CD14-positive monocyte (primary cell): ENCODE results near the gene TEAD4. TPM values are rescaled to one million over a fixed set of nuclear protein-coding genes. Genes with fewer than 3 reads are reported as not detected.

Source experiments
- DNase-seq, 3 donors: peaks; one replicate each; pipeline ENCODE4 v3.0.0-alpha.2; 2011 to 2022
- H2AFZ ChIP-seq: 2 replicates; pipeline ENCODE4 v1.6.0; 2012; ENCODE audit warnings: mild to moderate bottlenecking, low read depth, low read length, inconsistent platforms; ENCODE audit not compliant: insufficient read depth, poor library complexity, severe bottlenecking
- H3K27ac ChIP-seq, 2 donors: 1 replicate in 1 of 2; 2 replicates in 1 of 2; pipeline ENCODE4 v1.5.1; 2012 to 2013; ENCODE audit warnings: low read length in 2 of 2, control low read depth in 1 of 2, inconsistent platforms in 1 of 2, low read depth in 1 of 2, mild to moderate bottlenecking in 1 of 2
- H3K27me3 ChIP-seq, 2 donors: one replicate each; pipeline versions ENCODE4 v1.6.0 to v1.6.1; 2011 to 2013; ENCODE audit warnings: low read length in 2 of 2; ENCODE audit not compliant: control insufficient read depth in 2 of 2, insufficient read depth in 2 of 2
- H3K36me3 ChIP-seq, 2 donors: replicated peaks in 1 of 2; 1 replicate in 1 of 2; 2 replicates in 1 of 2; pipeline versions ENCODE4 v1.5.1 to v1.6.1; 2012 to 2013; ENCODE audit warnings: low read length in 2 of 2, control low read depth in 1 of 2, inconsistent platforms in 1 of 2, mild to moderate bottlenecking in 1 of 2; ENCODE audit not compliant: insufficient read depth in 2 of 2, control insufficient read depth in 1 of 2
- H3K4me1 ChIP-seq, 2 donors: 1 replicate in 1 of 2; 2 replicates in 1 of 2; pipeline versions ENCODE4 v1.5.1 to v1.6.1; 2012 to 2013; ENCODE audit warnings: low read length in 2 of 2, control low read depth in 1 of 2, inconsistent platforms in 1 of 2, mild to moderate bottlenecking in 1 of 2, moderate library complexity in 1 of 2; ENCODE audit not compliant: insufficient read depth in 2 of 2, control insufficient read depth in 1 of 2
- H3K4me2 ChIP-seq: replicated peaks from 2 replicates; pipeline ENCODE3; 2012; ENCODE audit warnings: low read length, moderate library complexity, mild to moderate bottlenecking; ENCODE audit not compliant: poor library complexity, severe bottlenecking; ENCODE audit errors: extremely low read depth
- H3K4me3 ChIP-seq, 3 experiments: fragments of 200-600 bp in 1 of 3; sonication (generic) in 1 of 3; replicated peaks in 1 of 3; 1 replicate in 2 of 3; 2 replicates in 1 of 3; pipeline ENCODE4 v1.5.1; 2011 to 2013; ENCODE audit warnings: low read length in 3 of 3, mild to moderate bottlenecking in 3 of 3, control low read depth in 2 of 3, low read depth in 2 of 3, inconsistent platforms in 1 of 3, moderate library complexity in 1 of 3
- H3K79me2 ChIP-seq: 2 replicates; pipeline ENCODE4 v1.6.0; 2012; ENCODE audit warnings: mild to moderate bottlenecking, control low read depth, inconsistent platforms, low read length, moderate library complexity; ENCODE audit not compliant: insufficient read depth
- H3K9ac ChIP-seq: 2 replicates; pipeline ENCODE4 v1.6.0; 2017; ENCODE audit warnings: low read length, mild to moderate bottlenecking; ENCODE audit not compliant: insufficient read depth, poor library complexity, severe bottlenecking
- H3K9me3 ChIP-seq, 2 donors: replicated peaks in 1 of 2; 1 replicate in 1 of 2; 2 replicates in 1 of 2; pipeline versions ENCODE4 v1.5.1 to v1.6.1; 2012 to 2013; ENCODE audit warnings: low read length in 2 of 2, control low read depth in 1 of 2; ENCODE audit not compliant: control insufficient read depth in 1 of 2, insufficient read depth in 1 of 2
- H4K20me1 ChIP-seq: 2 replicates; pipeline ENCODE4 v1.6.0; 2012; ENCODE audit warnings: mild to moderate bottlenecking, low read length, control low read depth, moderate library complexity; ENCODE audit not compliant: insufficient read depth
- H3K27ac Mint-ChIP-seq, 7 donors: one replicate each; pipeline ENCODE4 v1.8.0; 2020; ENCODE audit warnings: mild to moderate bottlenecking in 7 of 7, mixed read lengths in 7 of 7, moderate library complexity in 6 of 7, inconsistent platforms in 2 of 7
- H3K27me3 Mint-ChIP-seq, 3 donors: one replicate each; pipeline ENCODE4 v1.8.0; 2021 to 2022; ENCODE audit warnings: low read depth in 3 of 3, mild to moderate bottlenecking in 3 of 3, mixed read lengths in 3 of 3, moderate library complexity in 3 of 3, inconsistent platforms in 1 of 3
- H3K36me3 Mint-ChIP-seq, 2 donors: one replicate each; pipeline ENCODE4 v1.8.0; 2020; ENCODE audit warnings: mixed read lengths in 2 of 2, inconsistent platforms in 1 of 2, mild to moderate bottlenecking in 1 of 2
- H3K4me1 Mint-ChIP-seq: one replicate; pipeline ENCODE4 v1.8.0; 2020; ENCODE audit warnings: mild to moderate bottlenecking, mixed read lengths
- H3K4me3 Mint-ChIP-seq, 2 donors: one replicate each; pipeline ENCODE4 v1.8.0; 2020; ENCODE audit warnings: mild to moderate bottlenecking in 2 of 2, mixed read lengths in 2 of 2, moderate library complexity in 1 of 2
- H3K9me3 Mint-ChIP-seq, 7 donors: one replicate each; pipeline ENCODE4 v1.8.0; 2020 to 2022; ENCODE audit warnings: mixed read lengths in 7 of 7, mild to moderate bottlenecking in 6 of 7, moderate library complexity in 6 of 7, inconsistent platforms in 2 of 7
- CTCF ChIP-seq: fragments of 200-600 bp; IDR thresholded peaks from one replicate; pipeline ENCODE4 v1.8.0; 2022; ENCODE audit warnings: antibody characterized with exemption, mild to moderate bottlenecking
- WGBS: methylation state at CpG from one replicate; pipeline ENCODE4 v1.1.5; 2013; ENCODE audit warnings: missing lambda C conversion rate; ENCODE audit not compliant: insufficient coverage; 5-methylcytosine and 5-hydroxymethylcytosine counted together
- intact Hi-C, 2 donors: fragments of 100-400 bp; cut with micrococcal nuclease; formaldehyde crosslinking; loops; one replicate each; pipeline versions ENCODE4 v1.15.0 to v1.15.1; 2023
- polyA plus RNA-seq, 3 donors: library from polyadenylated mRNA; depleted of rRNA in 1 of 3; unstranded in 2 of 3; stranded (reverse) in 1 of 3; fragments of 300-500 nt in 2 of 3; fragments of >200 nt in 1 of 3; fragmentation: Illumina TruSeq in 2 of 3; gene quantifications; 1 replicate in 2 of 3; 2 replicates in 1 of 3; pipeline ENCODE4 v1.2.3, GENCODE V29; 2012 to 2021

Gene TEAD4
- polyA plus RNA-seq, 3 donors = not detected

GRCh38 chr12:2984698-2985097, 25.5 kb downstream of the TEAD4 start:
- H3K9me3 ChIP-seq = peaks cover 0 to 4% of the 10 kb centered on the region in 2 donors

GRCh38 chr12:2986876-2987275, 27.7 kb downstream of the TEAD4 start:
- intact Hi-C loops = no loop called here
- Histone ChIP-seq H3K9me3 (peaks cover 0 to 4% of the 10 kb centered on the region in 2 donors), H3K4me2 (no peak overlapping the region), H4K20me1 (no peaks in the 10 kb centered on the region), H3K9ac (no peak overlapping the region), H3K4me1 (no peaks in the 10 kb centered on the region), H3K79me2 (no peaks in the 10 kb centered on the region), H3K36me3 (no peaks in the 10 kb centered on the region), H3K4me3 (no peak overlapping the region), H3K27ac (no peak overlapping the region), H2AFZ (no peak overlapping the region), H3K27me3 (no peaks in the 10 kb centered on the region)
- WGBS = 76% methylated on average over 3 of the region's 3 CpGs
- Mint-ChIP-seq H3K4me1 (no peaks in the 10 kb centered on the region), H3K9me3 (peaks cover 0 to 13% (median 0%) of the 10 kb centered on the region in 7 donors), H3K27me3 (peaks cover 1 to 5% (median 3%) of the 10 kb centered on the region in 3 donors), H3K4me3 (no peak overlapping the region), H3K36me3 (no peaks in the 10 kb centered on the region), H3K27ac (no peak overlapping the region)
- no peak for TF ChIP-seq CTCF
- no peak for DNase-seq

More at GRCh38 chr12:2984698-2985097, 25.5 kb downstream of the TEAD4 start:
- Histone ChIP-seq H3K9ac (no peak overlapping the region), H2AFZ (no peak overlapping the region), H4K20me1 (no peaks in the 10 kb centered on the region), H3K79me2 (no peaks in the 10 kb centered on the region), H3K4me1 (no peaks in the 10 kb centered on the region), H3K4me2 (no peak overlapping the region), H3K36me3 (no peaks in the 10 kb centered on the region), H3K4me3 (no peak overlapping the region), H3K27ac (no peak overlapping the region), H3K27me3 (no peaks in the 10 kb centered on the region)
- WGBS = no CpG with 5 or more reads among the region's 1 CpG
- H3K36me3 Mint-ChIP-seq = no peaks in the 10 kb centered on the region
- peaks cover 1 to 5% (median 2%) of the 10 kb centered on the region in 3 donors for H3K27me3 Mint-ChIP-seq
- intact Hi-C loops = no loop called here
- H3K9me3 Mint-ChIP-seq = peaks cover 0 to 10% (median 0%) of the 10 kb centered on the region in 7 donors
- no peak overlapping the region for H3K4me3 Mint-ChIP-seq
- DNase-seq = no peak
- no peaks in the 10 kb centered on the region for H3K4me1 Mint-ChIP-seq
- no peak for TF ChIP-seq CTCF
- H3K27ac Mint-ChIP-seq = no peak overlapping the region
